Heart left ventricle (tissue), 16 donors: ENCODE measurements around the gene MAD2L1. TPM values are rescaled to one million over a fixed set of nuclear protein-coding genes. Genes with fewer than 3 reads are reported as not detected.

Experiments
- ATAC-seq, 4 donors: fragments of 200-7000 bp; cut with Tn5 transposase; one replicate each; pipeline ENCODE4 v1.9.1; 2020 to 2022; ENCODE audit warnings: moderate library complexity in 4 of 4, mild to moderate bottlenecking in 3 of 4, moderate number of reproducible peaks in 1 of 4
- DNase-seq, 5 donors: peaks; one replicate each; pipeline ENCODE4 v3.0.0-alpha.2; 2020
- H3K27ac ChIP-seq, 12 donors: fragments of 200-600 bp; sonication (generic) in 4 of 12; one replicate each; pipeline versions ENCODE4 v1.5.0 to v1.8.0; 2016 to 2022; ENCODE audit warnings: mild to moderate bottlenecking in 2 of 12
- H3K27me3 ChIP-seq, 9 donors: fragments of 200-600 bp; sonication (generic) in 2 of 9; one replicate each; pipeline versions ENCODE4 v1.5.1 to v1.8.0; 2016 to 2022; ENCODE audit warnings: mild to moderate bottlenecking in 3 of 9
- H3K36me3 ChIP-seq, 9 donors: fragments of 200-600 bp; sonication (generic) in 2 of 9; one replicate each; pipeline versions ENCODE4 v1.5.0 to v1.8.0; 2018 to 2022; ENCODE audit warnings: mild to moderate bottlenecking in 2 of 9
- H3K4me1 ChIP-seq, 12 donors: fragments of 200-600 bp; sonication (generic) in 4 of 12; one replicate each; pipeline versions ENCODE4 v1.5.0 to v1.8.0; 2016 to 2022; ENCODE audit warnings: mild to moderate bottlenecking in 3 of 12
- H3K4me3 ChIP-seq, 12 donors: fragments of 200-600 bp; sonication (generic) in 4 of 12; one replicate each; pipeline versions ENCODE4 v1.5.0 to v1.8.0; 2017 to 2022; ENCODE audit warnings: mild to moderate bottlenecking in 9 of 12, moderate library complexity in 4 of 12
- H3K9me3 ChIP-seq, 12 donors: fragments of 200-600 bp; sonication (generic) in 4 of 12; one replicate each; pipeline versions ENCODE4 v1.5.0 to v1.8.0; 2016 to 2022; ENCODE audit warnings: mild to moderate bottlenecking in 1 of 12
- POLR2A ChIP-seq, 2 donors: fragments of 450-650 bp; IDR thresholded peaks; one replicate each; pipeline ENCODE4 v1.6.1; 2017; ENCODE audit warnings: antibody characterized with exemption in 2 of 2, mild to moderate bottlenecking in 2 of 2, moderate library complexity in 2 of 2
- WGBS, 4 donors: extraction: QIAGEN DNeasy Blood & Tissue Kit in 2 of 4; methylation state at CpG; one replicate each; pipeline versions ENCODE4 v1.1.5 to v1.1.7; 2013 to 2018; 5-methylcytosine and 5-hydroxymethylcytosine counted together
- intact Hi-C, 10 donors: fragments of 100-400 bp; cut with DNase I; formaldehyde crosslinking; loops; one replicate each; pipeline versions ENCODE4 v1.11.1 to v1.14.2; 2022
- polyA plus RNA-seq, 2 donors: library from polyadenylated mRNA; stranded (reverse); fragments of 200-250 nt; gene quantifications; one replicate each; pipeline ENCODE4 v1.2.3, GENCODE V29; 2013
- total RNA-seq, 9 donors: library from RNA; depleted of rRNA in 2 of 9; stranded (reverse); fragments of >200 nt in 2 of 9; fragmentation: NEBNext Ultra II Directional in 3 of 9; extraction: Animal tissue kit (Norgen Biotek cat#: 25700) in 3 of 9; gene quantifications; one replicate each; pipeline versions ENCODE4 v1.1.0 to v1.2.4, GENCODE V29; 2016 to 2023
- TF ChIP-seq, protein P1 (sequence below), 12 donors: fragments of 200-600 bp; sonication (generic) in 4 of 12; IDR thresholded peaks; one replicate each; pipeline versions ENCODE4 v1.5.0 to v1.8.0; 2018 to 2022; ENCODE audit warnings: antibody characterized with exemption in 12 of 12, mild to moderate bottlenecking in 5 of 12
- donor health status: ischemic (EF 13 %, LVEDD 7.1; RV severe dilation, severe dysfunction).
- donor health status: healthy with polysubstance abuse.
- donor health status: DM: no; HTN: yes; CAD: no.
- donor health status: DM: no; HTN: no; CAD: no.
- donor health status: ischemic (EF 25% LVEDD 6.9; RV normal size, moderate dysfunction).
- donor health status: ischemic (EF 25% LVEDD 5.7; RV mildly dilated, moderate dysfunction).
- donor health status: healthy.
- donor health status: DM: yes; HTN: yes; CAD: no.
- donor health status: ischemic (EF 35%, LVEDD 5.7; RV mildly dilated, moderate dysfunction).
- donor health status: nonischemic (EF 11% LVEDD 7.7; RV severe dilation, severe dysfunction).
- donor health status: DM: yes; HTN: yes; CAD: no.
- donor health status: PGD.
- donor health status: ischemic (EF 29% LVEDD 5.4; RV normal size, mild dysfunction).
- donor health status: nonischemic (EF 23%, LVEDD 6.1; RV moderate dilation, normal function).

MAD2L1 gene
- total and polyA plus RNA-seq, 11 donors = 0.44 to 6.0 (median 1.2) TPM

DNA sequence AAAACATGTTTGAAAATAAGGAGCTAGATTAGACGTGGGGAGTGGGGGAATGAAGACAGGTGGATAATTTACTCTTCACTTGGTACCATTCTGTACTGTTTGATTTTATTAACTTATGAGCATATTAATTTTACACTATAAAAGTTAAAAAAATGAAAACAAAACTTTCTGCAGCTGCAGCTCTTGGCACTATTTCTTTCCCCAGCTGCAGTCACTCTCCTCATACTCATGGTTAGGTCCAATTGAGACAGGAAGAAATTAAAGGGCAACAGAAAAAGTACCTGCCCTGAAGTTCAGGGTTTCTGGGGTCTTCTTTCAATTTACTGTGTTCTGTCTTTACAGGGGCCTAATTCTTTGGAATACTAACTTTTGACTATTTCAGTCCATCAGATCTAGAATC lies 15.4 kb downstream of the MAD2L1 start:
- 65 to 81% (median 78%) methylated on average over 1 of the region's 1 CpG for WGBS, 4 donors
- Histone ChIP-seq H3K27ac (no peak overlapping the region), H3K27me3 (no peaks in the 10 kb centered on the region), H3K4me3 (no peak overlapping the region), H3K9me3 (no peaks in the 10 kb centered on the region), H3K4me1 (peaks cover 0 to 17% (median under 1%) of the 10 kb centered on the region in 12 donors), H3K36me3 (no peaks in the 10 kb centered on the region)
- intact Hi-C loops = loop anchor here (2.0 to 10.0 kb wide), 15 partner anchors 264 to 1066 kb away; partner anchors contain the start of gene PDE5A (in 3 of the 10)
- TF ChIP-seq, protein P1, sequence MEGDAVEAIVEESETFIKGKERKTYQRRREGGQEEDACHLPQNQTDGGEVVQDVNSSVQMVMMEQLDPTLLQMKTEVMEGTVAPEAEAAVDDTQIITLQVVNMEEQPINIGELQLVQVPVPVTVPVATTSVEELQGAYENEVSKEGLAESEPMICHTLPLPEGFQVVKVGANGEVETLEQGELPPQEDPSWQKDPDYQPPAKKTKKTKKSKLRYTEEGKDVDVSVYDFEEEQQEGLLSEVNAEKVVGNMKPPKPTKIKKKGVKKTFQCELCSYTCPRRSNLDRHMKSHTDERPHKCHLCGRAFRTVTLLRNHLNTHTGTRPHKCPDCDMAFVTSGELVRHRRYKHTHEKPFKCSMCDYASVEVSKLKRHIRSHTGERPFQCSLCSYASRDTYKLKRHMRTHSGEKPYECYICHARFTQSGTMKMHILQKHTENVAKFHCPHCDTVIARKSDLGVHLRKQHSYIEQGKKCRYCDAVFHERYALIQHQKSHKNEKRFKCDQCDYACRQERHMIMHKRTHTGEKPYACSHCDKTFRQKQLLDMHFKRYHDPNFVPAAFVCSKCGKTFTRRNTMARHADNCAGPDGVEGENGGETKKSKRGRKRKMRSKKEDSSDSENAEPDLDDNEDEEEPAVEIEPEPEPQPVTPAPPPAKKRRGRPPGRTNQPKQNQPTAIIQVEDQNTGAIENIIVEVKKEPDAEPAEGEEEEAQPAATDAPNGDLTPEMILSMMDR (IDR thresholded peaks at IDR 0.05) = no peak
- TF ChIP-seq POLR2A (IDR thresholded peaks at IDR 0.05) = no peak
- ATAC-seq = no peak
- no peak for DNase-seq

GRCh38 chr4:120049732-120050494 lies 16.7 kb downstream of the MAD2L1 start:
- Histone ChIP-seq H3K36me3 (no peaks in the 10 kb centered on the region), H3K9me3 (no peaks in the 10 kb centered on the region), H3K4me1 (peaks cover 0 to 12% (median under 1%) of the 10 kb centered on the region in 12 donors), H3K27ac (peak overlapping the region in 10 of 12 donors; percentile 24 to 79 (median 55)), H3K4me3 (peak overlapping the region in 8 of 12 donors; percentile 15 to 54 (median 40)), H3K27me3 (no peaks in the 10 kb centered on the region)
- peak; percentile 57 to 81 (median 76) for DNase-seq
- peak; percentile 78 to 95 (median 94) for ATAC-seq
- intact Hi-C loops = loop anchor here (1.0 to 10.0 kb wide), 19 partner anchors 263 to 1065 kb away; partner anchors contain the start of gene PDE5A (in 6 of the 10)
- WGBS, 4 donors = 38 to 45% (median 41%) methylated on average over 11 of the region's 11 CpGs
- no peak for TF ChIP-seq POLR2A (IDR thresholded peaks at IDR 0.05)
- TF ChIP-seq, protein P1 (IDR thresholded peaks at IDR 0.05) = peak; percentile 76 to 88 (median 84)

DNA sequence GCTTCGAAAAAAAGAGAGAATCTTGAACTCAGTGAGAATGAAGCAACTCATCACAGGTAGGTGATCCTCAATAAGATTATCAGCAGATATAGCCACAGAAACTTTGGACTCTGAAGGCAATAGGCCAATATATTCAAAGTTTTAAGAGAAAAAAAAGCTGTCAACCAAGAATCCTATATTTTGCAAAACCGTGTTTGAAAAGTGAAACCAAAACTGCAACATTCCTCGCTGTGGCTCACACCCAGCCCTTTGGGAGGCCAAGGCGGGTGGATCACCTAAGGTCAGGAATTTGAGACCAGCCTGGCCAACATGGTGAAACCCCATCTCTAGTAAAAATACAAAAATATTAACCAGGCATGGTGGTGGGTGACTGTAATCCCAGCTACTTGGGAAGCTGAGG lies 22.8 kb downstream of the MAD2L1 start:
- TF ChIP-seq, protein P1 (IDR thresholded peaks at IDR 0.05) = no peak
- TF ChIP-seq POLR2A (IDR thresholded peaks at IDR 0.05) = no peak
- Histone ChIP-seq H3K36me3 (no peaks in the 10 kb centered on the region), H3K4me1 (no peaks in the 10 kb centered on the region), H3K27me3 (no peaks in the 10 kb centered on the region), H3K27ac (no peak overlapping the region), H3K9me3 (peaks cover 0 to 15% (median 0%) of the 10 kb centered on the region in 12 donors), H3K4me3 (no peak overlapping the region)
- intact Hi-C loops = loop anchor here in 1 of 10 donors (10.0 kb wide), 1 partner anchor 269 kb away; no protein-coding TSS in a partner anchor
- ATAC-seq = no peak
- DNase-seq = no peak
- WGBS, 4 donors = 54 to 87% (median 81%) methylated on average over 4 of the region's 4 CpGs

- H3K27ac ChIP-seq = no peak overlapping the region
- TF ChIP-seq, protein P1 (IDR thresholded peaks at IDR 0.05) = no peak
- TF ChIP-seq POLR2A (IDR thresholded peaks at IDR 0.05) = no peak
- no peak for DNase-seq
- H3K4me1 ChIP-seq = peaks cover 0 to 5% (median 0%) of the 10 kb centered on the region in 12 donors
- no peaks in the 10 kb centered on the region for H3K27me3 ChIP-seq
- H3K36me3 ChIP-seq = no peaks in the 10 kb centered on the region
- no peak for ATAC-seq
- H3K4me3 ChIP-seq = no peak overlapping the region
- H3K9me3 ChIP-seq = no peaks in the 10 kb centered on the region
- intact Hi-C loops = no loop called here
- 65 to 85% (median 73%) methylated on average over 2 of the region's 2 CpGs for WGBS, 4 donors
These were observed 29.2 kb downstream of the MAD2L1 start for GRCh38 chr4:120037411-120037810.
